Neural progenitor cell (in vitro differentiated cells): ENCODE measurements around the gene NBAS.

Source experiments
- EZH2 ChIP-seq: fragments of 200-600 bp; sonication (generic); IDR thresholded peaks from 2 replicates; pipeline ENCODE4 v1.6.1; 2017; ENCODE audit warnings: antibody characterized with exemption, mild to moderate bottlenecking, moderate library complexity
- EZH2phosphoT487 ChIP-seq: fragments of 200-600 bp; sonication (generic); IDR thresholded peaks from 2 replicates; pipeline ENCODE4 v1.6.1; 2017; ENCODE audit warnings: antibody characterized with exemption
- TF ChIP-seq, protein P1 (sequence below): fragments of 200-600 bp; sonication (generic); IDR thresholded peaks from 2 replicates; pipeline ENCODE4 v1.5.1; 2017; ENCODE audit warnings: antibody characterized with exemption, mild to moderate bottlenecking

GRCh38 chr2:15372019-15372418, 189.1 kb downstream of the NBAS start:
- TF ChIP-seq, protein P1, sequence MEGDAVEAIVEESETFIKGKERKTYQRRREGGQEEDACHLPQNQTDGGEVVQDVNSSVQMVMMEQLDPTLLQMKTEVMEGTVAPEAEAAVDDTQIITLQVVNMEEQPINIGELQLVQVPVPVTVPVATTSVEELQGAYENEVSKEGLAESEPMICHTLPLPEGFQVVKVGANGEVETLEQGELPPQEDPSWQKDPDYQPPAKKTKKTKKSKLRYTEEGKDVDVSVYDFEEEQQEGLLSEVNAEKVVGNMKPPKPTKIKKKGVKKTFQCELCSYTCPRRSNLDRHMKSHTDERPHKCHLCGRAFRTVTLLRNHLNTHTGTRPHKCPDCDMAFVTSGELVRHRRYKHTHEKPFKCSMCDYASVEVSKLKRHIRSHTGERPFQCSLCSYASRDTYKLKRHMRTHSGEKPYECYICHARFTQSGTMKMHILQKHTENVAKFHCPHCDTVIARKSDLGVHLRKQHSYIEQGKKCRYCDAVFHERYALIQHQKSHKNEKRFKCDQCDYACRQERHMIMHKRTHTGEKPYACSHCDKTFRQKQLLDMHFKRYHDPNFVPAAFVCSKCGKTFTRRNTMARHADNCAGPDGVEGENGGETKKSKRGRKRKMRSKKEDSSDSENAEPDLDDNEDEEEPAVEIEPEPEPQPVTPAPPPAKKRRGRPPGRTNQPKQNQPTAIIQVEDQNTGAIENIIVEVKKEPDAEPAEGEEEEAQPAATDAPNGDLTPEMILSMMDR = no peak
- no peak for TF ChIP-seq EZH2phosphoT487
- TF ChIP-seq EZH2 = no peak
